ENCODE data around the gene NLGN1. TPM values are rescaled to one million over a fixed set of nuclear protein-coding genes. Genes with fewer than 3 reads are reported as not detected.

Gene NLGN1
- polyA plus RNA-seq, 1 donor from 2014 or later, result 2.7 TPM

- Histone ChIP-seq H3K9me3 (ENCODE audit: low read length) (no peaks in the 10 kb centered on the region), H3K9ac (ENCODE audit: low read length) (peak overlapping the region; percentile 5), H3K36me3 (ENCODE audit: insufficient read depth, low read length) (no peaks in the 10 kb centered on the region), H3F3A (ENCODE audit: insufficient read depth, low read length, poor library complexity, severe bottlenecking) (no peaks in the 10 kb centered on the region), H3K4me2 (ENCODE audit: low read length) (no peak overlapping the region), H3K9me2 (ENCODE audit: insufficient read depth, low read length) (no peaks in the 10 kb centered on the region), H3K79me2 (replicated peaks; ENCODE audit: insufficient read depth, low read length) (no peaks in the 10 kb centered on the region), H3K27me3 (ENCODE audit: insufficient read depth, low read depth, low read length) (no peaks in the 10 kb centered on the region), H3K4me3 (ENCODE audit: low read length) (peak overlapping the region; percentile 6), H4K20me1 (ENCODE audit: insufficient read depth) (no peaks in the 10 kb centered on the region), H3K27ac (ENCODE audit: low read length) (peak overlapping the region; percentile 67), H2AFZ (ENCODE audit: low read depth, low read length) (no peak overlapping the region)
- TF ChIP-seq POLR2AphosphoS5 (IDR thresholded peaks at IDR 0.05) (peak; percentile 19), SMC3 (conservative IDR thresholded peaks at IDR 0.05; ENCODE audit: poor library complexity) (no peak), EP300 (conservative IDR thresholded peaks at IDR 0.05; ENCODE audit: poor library complexity, severe bottlenecking) (peak; percentile 33), REST (IDR thresholded peaks at IDR 0.05; ENCODE audit: borderline replicate concordance) (peak; percentile 77), MXI1 (conservative IDR thresholded peaks at IDR 0.05; ENCODE audit: poor library complexity, severe bottlenecking) (no peak), CTCF (IDR thresholded peaks at IDR 0.05; ENCODE audit: poor library complexity, severe bottlenecking) (no peak), EZH2 (IDR thresholded peaks at IDR 0.05; ENCODE audit: borderline replicate concordance, insufficient read depth, low read length, poor library complexity, severe bottlenecking) (no peak)
These were observed 113.0 kb downstream of the NLGN1 start for GRCh38 chr3:173510565-173510964.

- Histone ChIP-seq H3K9me2 (ENCODE audit: insufficient read depth, low read length) (no peaks in the 10 kb centered on the region), H3K9ac (ENCODE audit: low read length) (no peak overlapping the region), H3K9me3 (ENCODE audit: low read length) (no peaks in the 10 kb centered on the region), H3K4me2 (ENCODE audit: low read length) (no peak overlapping the region), H3K4me3 (ENCODE audit: low read length) (no peak overlapping the region), H3F3A (ENCODE audit: insufficient read depth, low read length, poor library complexity, severe bottlenecking) (no peaks in the 10 kb centered on the region), H4K20me1 (ENCODE audit: insufficient read depth) (no peaks in the 10 kb centered on the region), H3K36me3 (ENCODE audit: insufficient read depth, low read length) (no peaks in the 10 kb centered on the region), H3K27ac (ENCODE audit: low read length) (no peak overlapping the region), H2AFZ (ENCODE audit: low read depth, low read length) (no peak overlapping the region), H3K79me2 (replicated peaks; ENCODE audit: insufficient read depth, low read length) (no peaks in the 10 kb centered on the region), H3K27me3 (ENCODE audit: insufficient read depth, low read depth, low read length) (no peaks in the 10 kb centered on the region)
- TF ChIP-seq EZH2 (IDR thresholded peaks at IDR 0.05; ENCODE audit: borderline replicate concordance, insufficient read depth, low read length, poor library complexity, severe bottlenecking) (no peak), CTCF (IDR thresholded peaks at IDR 0.05; ENCODE audit: poor library complexity, severe bottlenecking) (no peak), TAF1 (IDR thresholded peaks at IDR 0.05; ENCODE audit: low read depth) (no peak), MXI1 (conservative IDR thresholded peaks at IDR 0.05; ENCODE audit: poor library complexity, severe bottlenecking) (no peak), SMC3 (conservative IDR thresholded peaks at IDR 0.05; ENCODE audit: poor library complexity) (no peak), REST (IDR thresholded peaks at IDR 0.05; ENCODE audit: borderline replicate concordance) (no peak), POLR2AphosphoS5 (IDR thresholded peaks at IDR 0.05) (no peak), EP300 (conservative IDR thresholded peaks at IDR 0.05; ENCODE audit: poor library complexity, severe bottlenecking) (no peak), RAD21 (conservative IDR thresholded peaks at IDR 0.05) (no peak)
These were observed 115.6 kb downstream of the NLGN1 start for GRCh38 chr3:173513123-173513522.

Measured in neural cell (in vitro differentiated cells).